Measurements from ENCODE around the gene FAM118B.

The FAM118B gene

GRCh38 chr11:126186708-126187529, 24.7 kb upstream of the FAM118B start:
- no peak for DNase-seq

- DNase-seq, result no peak
Measured at GRCh38 chr11:126188332-126189108, 23.1 kb upstream of the FAM118B start.

GRCh38 chr11:126189109-126189929, 22.3 kb upstream of the FAM118B start:
- DNase-seq, result no peak

- no peak for DNase-seq
Measured at GRCh38 chr11:126190792-126191191, 20.8 kb upstream of the FAM118B start.

DNA sequence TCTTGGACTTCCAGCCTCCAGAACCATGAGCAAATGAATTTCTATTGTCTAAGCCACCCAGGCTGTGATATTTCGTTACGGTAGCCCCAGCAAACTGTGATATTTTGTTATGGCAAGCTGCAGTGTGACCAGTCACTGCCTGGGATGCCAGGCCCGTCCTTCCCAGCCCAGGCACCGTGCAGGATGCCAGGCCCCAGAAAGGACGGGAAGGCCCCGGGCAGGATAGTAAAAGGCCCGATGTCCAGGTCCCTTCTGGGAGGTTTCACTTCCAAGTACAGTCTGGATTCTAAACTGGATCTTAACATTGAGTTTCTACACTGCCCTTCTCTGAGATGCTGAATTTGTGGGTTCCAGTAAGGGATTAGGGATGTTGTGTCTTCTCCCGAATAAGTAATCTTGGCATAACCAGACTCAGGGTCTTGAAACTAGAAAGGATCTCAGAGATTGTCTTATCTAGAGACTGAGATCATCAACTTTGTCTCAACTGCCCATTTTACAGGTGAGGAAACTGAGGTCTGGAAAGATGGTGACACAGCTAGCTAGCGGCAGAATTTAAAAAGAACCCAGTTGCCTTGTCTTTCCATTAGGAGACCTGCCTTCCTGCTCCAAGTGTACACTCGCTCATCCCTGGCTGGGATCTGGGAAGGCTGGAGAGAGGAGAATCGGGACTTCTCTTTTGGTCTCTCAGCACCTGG, 20.1 kb upstream of the FAM118B start:
- no peak for DNase-seq

DNA sequence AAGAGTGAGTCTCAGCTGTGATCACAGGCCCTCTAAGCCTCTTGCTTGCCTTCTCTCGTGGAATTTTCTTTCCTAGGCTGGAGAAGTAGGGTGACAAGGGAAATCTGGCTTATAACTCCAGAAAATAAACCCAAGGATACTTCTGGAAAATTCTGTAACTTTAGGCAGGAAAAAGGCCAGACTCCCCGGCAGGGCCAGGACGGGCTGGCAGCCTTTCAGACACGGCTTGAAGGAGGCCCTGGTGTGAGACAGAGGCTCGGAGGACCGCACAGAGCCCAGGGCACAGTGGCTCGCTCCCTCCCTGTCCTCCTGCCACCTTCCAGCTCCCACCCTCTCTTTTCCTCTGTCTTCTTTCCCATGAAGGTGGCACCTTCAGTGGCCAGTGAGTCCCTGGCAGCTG, 19.2 kb upstream of the FAM118B start:
- DNase-seq, result no peak

- no peak for DNase-seq
Measured at GRCh38 chr11:126193038-126193478, 18.5 kb upstream of the FAM118B start.

DNA sequence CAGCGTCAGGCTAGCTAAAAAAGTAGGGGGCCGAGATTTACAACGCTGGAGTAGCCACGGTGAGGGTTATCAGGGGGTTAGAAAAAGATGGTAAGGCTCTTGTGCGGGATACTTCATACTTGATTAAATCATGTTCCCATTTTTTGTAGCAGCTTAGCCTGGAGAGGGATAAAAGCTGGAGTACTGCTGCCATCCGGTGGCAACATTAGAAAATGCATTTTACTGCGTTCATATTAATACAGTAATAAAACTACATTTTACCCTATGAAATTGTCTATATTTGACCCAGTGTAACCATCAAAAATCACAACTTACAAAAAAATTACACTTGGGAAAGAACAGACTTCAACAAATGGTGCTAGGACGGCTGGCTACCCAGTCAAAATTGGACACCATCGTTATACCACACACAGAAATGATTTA, 17.4 kb upstream of the FAM118B start:
- peak; percentile 47 for DNase-seq

DNA sequence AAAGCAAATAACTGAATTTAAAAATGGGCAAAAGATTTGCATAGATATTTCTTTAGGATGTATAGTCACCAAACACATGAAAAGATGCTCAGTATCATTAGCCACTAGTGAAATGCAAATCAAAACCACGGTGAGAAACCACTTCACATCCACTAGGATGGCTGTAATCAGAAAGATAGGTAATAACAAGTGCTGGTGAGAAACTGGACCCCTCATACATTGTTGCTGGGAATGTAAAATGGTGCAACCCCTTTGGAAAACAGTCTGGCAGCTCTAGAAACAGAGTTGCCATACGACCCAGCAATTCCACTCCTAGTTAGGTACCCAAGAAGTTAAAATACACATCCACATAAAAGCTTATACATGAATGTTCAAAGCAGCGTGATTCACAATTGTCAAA, 16.5 kb upstream of the FAM118B start:
- DNase-seq, result no peak

DNA sequence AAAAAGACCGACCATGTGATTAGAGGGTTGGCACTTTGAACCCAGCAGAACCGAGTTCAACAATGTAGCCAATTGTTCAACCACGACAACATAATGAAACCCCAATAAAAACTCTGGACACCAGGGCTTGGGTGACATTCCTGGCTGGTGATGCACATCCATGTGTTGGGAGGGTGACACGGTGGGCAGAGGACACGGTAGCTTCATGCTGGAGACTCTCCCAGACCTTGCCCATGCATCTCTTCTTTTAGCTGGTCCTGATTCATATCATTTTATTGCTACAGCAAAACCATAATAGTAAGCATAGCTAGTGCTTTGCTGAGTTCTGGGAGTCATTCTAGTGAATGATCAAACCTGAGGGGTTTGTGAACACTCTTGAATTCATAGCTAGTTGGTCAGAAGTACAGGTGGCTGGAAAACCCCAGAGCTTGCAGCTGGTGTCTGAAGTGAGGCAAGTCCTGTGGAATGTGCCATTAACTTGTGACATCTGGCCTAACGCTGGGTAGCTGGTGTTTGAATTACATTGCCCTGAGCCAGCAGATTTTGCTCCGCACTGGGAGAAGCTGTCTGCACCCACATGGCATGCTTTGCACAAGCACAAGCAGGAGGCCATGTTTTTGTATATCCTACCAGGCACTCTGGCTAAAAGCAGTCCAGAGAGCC, 14.2 kb upstream of the FAM118B start:
- no peak for DNase-seq

- no peak for DNase-seq
Measured at GRCh38 chr11:126198648-126199047, 12.9 kb upstream of the FAM118B start.

DNA sequence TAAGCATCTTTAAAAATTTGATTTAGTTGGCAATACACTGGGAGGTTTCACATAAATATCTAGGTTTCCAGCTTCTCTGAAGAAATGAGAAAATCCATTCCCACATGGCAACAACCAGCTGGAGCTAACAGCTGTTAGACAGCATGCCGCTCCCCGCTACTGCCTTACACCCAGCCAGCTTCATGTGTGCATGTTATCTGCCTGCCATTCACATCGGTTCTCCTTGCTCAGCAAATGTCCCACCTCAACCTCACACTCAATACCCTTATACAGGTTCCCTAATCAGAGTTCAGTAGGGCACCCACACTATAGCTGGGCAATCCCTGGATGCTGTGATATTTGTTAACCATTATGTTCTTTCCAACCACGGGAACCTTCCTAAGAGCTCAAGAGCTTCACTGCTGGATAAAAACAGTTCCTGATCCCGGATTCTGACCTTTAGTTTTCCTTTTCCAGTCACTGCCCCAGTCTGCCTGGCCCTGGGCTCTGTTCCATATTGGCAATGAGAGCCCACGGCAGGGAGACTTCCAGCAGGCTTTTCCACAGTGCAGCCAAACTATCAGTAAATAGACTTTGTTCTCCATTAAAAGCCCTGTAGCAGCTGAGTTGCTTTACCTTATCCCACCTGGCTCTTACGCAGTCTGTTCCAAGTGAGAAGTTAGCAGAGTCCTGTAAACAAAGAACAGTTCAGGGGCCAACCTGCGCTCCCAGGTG, 8.8 kb upstream of the FAM118B start:
- DNase-seq, result no peak

- no peak for DNase-seq
Measured at GRCh38 chr11:126205359-126205758, 6.2 kb upstream of the FAM118B start.

GRCh38 chr11:126207896-126208295, 3.7 kb upstream of the FAM118B start:
- DNase-seq, result no peak

GRCh38 chr11:126210871-126211235, 729 bp upstream of the FAM118B start:
- no peak for DNase-seq

DNA sequence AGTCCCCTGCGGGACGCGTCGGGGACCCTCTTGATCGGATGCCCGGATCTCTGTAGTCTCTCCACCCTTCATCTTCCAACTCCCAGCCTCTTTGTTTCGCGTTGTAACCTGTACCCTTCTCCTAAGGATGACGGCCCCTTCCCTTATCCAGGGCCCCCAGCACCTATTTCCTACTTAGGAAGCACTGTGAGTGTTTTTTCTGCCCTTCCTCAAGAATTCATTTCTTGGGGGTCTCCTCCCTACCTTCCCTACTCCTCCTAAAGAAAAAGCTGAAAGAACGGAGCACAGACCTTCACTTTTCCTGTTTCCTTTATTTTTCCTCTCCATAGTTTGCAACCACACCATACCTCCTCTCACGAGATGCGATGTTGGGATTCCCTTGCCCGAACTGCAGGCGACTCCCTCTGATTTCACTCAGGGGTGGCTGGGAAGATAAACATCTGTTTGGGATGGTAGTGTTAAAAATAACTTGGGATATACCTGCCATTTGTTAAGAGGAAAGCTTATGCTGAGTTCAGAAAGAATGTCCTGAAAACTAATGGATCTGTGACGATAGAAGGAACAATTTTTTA, 593 bp downstream of the FAM118B start:
- DNase-seq, result no peak

DNA sequence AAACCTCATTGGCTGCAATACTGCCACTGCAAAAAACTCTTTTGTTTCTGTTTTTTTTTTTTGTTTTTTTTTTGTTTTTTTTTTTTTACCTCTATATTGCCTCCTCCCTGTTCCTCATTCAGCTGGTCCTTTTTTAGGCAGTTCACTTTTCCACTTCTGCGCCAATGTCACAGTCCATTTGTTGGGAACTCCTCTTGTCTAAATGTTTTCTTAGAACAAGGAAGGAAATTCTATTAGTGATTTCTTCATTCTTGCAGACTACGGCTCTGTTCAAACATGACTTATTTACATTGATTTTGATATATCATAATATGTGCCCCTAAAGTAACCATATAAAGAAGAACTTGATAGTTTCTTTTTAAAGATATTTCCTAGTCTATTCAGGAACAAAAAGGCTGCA, 2.9 kb downstream of the FAM118B start:
- no peak for DNase-seq

- DNase-seq, result no peak
Measured at GRCh38 chr11:126214841-126215240, 3.3 kb downstream of the FAM118B start.

GRCh38 chr11:126216526-126217305, 5.1 kb downstream of the FAM118B start:
- DNase-seq, result no peak

GRCh38 chr11:126217491-126217890, 5.9 kb downstream of the FAM118B start:
- DNase-seq, result no peak
